ENCODE data around the gene FSTL4.

- no peak for TF ChIP-seq CTCF (conservative IDR thresholded peaks at IDR 0.05)
- no peak for TF ChIP-seq EZH2 (IDR thresholded peaks at IDR 0.05; ENCODE audit: low read depth)
Observed at GRCh38 chr5:133382661-133383579, 229.4 kb downstream of the FSTL4 start.
